Lower lobe of right lung (tissue), 2 donors: ENCODE data around the gene TSKS. TPM values are rescaled to one million over a fixed set of nuclear protein-coding genes. Genes with fewer than 3 reads are reported as not detected.
A peak's percentile ranks its signal among the peaks of the same experiment; 100 is the strongest.

ENCODE experiments used
- ATAC-seq, 2 donors: fragments of 200-7000 bp; cut with Tn5 transposase; one replicate each; pipeline ENCODE4 v1.9.1; 2020 to 2022; ENCODE audit warnings: mild to moderate bottlenecking in 2 of 2, moderate library complexity in 2 of 2
- DNase-seq: peaks from one replicate; pipeline ENCODE4 v3.0.0-alpha.2; 2020
- H3K27ac ChIP-seq: fragments of 200-600 bp; one replicate; pipeline ENCODE4 v1.8.0; 2022
- H3K27me3 ChIP-seq: fragments of 200-600 bp; one replicate; pipeline ENCODE4 v1.8.0; 2022; ENCODE audit warnings: low read depth
- H3K36me3 ChIP-seq: fragments of 200-600 bp; one replicate; pipeline ENCODE4 v1.8.0; 2022; ENCODE audit warnings: mild to moderate bottlenecking
- H3K4me1 ChIP-seq: fragments of 200-600 bp; one replicate; pipeline ENCODE4 v1.8.0; 2022
- H3K4me3 ChIP-seq: fragments of 200-600 bp; one replicate; pipeline ENCODE4 v1.8.0; 2022; ENCODE audit warnings: mild to moderate bottlenecking
- H3K9me3 ChIP-seq: fragments of 200-600 bp; one replicate; pipeline ENCODE4 v1.8.0; 2022
- intact Hi-C: fragments of 100-400 bp; cut with DNase I; formaldehyde crosslinking; loops from one replicate; pipeline ENCODE4 v1.11.0; 2022
- total RNA-seq: library from RNA; stranded (reverse); fragmentation: NEBNext Ultra II Directional; extraction: Animal tissue kit (Norgen Biotek cat#: 25700); gene quantifications from one replicate; pipeline ENCODE4 v1.2.1, GENCODE V29; 2021
- TF ChIP-seq, protein P1 (sequence below): fragments of 200-600 bp; IDR thresholded peaks from one replicate; pipeline ENCODE4 v1.8.0; 2022; ENCODE audit warnings: antibody characterized with exemption, mild to moderate bottlenecking
- donor health status: DM: no; HTN: yes; CAD: no; lungs with severe emphysema.

The TSKS gene
- total RNA-seq, 1 donor from 2014 or later, result 1.2 TPM

DNA sequence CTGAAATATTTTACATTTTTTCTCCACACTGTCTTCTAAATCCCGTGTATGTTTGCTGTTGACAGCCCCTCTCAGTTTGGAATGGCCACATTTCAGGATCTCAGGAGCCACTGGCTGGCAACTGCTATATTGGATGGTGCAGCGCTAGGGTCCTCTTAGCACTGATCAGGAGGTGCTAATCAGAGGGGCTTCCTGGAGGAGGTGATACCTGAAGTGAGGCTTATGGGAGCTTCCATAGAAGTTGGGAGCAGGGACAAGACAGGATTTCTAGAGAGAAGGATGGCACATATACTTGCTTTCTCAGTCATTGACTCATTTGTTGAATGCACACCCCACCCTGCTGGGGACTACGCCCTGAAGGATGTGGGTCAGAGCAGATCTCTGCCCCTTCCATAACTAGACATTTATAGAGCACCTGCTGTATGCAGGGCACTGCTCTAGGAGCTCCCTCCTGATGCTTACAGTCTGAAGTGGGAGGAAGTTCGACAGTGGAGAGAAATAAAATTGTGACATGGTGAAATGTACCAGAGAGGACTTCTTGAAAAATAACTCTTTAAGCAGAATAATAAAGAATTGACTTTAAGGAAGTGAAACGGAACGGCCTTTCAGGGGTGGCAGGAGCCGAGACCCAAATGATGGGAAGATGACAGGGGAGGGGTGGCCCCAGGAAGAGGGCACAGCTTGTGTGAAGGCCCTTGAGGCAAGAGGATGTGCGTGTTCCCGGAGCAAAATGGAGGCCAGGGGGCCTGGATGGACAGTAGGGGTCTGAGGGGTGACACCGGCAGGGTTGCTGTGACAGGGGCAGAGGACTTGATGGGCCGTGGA is 16.8 kb upstream of the TSKS start:
- Histone ChIP-seq H3K9me3 (no peaks in the 10 kb centered on the region), H3K4me1 (peaks cover 13% of the 10 kb centered on the region), H3K36me3 (peaks cover 36% of the 10 kb centered on the region), H3K4me3 (no peak overlapping the region), H3K27me3 (no peaks in the 10 kb centered on the region), H3K27ac (peak overlapping the region; percentile 36)
- peak; percentile 31 to 60 for ATAC-seq
- DNase-seq, result no peak
- TF ChIP-seq, protein P1, sequence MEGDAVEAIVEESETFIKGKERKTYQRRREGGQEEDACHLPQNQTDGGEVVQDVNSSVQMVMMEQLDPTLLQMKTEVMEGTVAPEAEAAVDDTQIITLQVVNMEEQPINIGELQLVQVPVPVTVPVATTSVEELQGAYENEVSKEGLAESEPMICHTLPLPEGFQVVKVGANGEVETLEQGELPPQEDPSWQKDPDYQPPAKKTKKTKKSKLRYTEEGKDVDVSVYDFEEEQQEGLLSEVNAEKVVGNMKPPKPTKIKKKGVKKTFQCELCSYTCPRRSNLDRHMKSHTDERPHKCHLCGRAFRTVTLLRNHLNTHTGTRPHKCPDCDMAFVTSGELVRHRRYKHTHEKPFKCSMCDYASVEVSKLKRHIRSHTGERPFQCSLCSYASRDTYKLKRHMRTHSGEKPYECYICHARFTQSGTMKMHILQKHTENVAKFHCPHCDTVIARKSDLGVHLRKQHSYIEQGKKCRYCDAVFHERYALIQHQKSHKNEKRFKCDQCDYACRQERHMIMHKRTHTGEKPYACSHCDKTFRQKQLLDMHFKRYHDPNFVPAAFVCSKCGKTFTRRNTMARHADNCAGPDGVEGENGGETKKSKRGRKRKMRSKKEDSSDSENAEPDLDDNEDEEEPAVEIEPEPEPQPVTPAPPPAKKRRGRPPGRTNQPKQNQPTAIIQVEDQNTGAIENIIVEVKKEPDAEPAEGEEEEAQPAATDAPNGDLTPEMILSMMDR, result no peak
- intact Hi-C loops, result no loop called here

DNA sequence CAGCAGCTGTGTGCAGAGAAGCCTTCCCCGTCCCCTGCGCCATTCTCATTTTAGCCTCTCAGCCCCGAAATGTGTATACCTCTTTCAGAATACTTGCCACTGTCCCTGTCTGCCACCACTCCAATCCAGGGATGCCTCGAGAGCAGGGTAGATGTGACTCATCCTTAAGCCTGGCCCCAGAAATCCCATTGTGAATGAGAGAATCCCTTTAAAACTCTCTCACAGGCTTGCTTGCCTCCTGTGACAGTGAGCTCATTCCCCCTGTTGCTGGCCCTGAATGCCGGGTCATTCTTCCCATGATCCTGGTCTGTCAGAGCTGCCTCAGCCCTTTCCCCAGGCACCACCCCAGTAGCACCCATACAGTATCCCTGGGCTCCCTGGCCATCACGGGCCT is 13.3 kb upstream of the TSKS start:
- H3K4me1 ChIP-seq, result peaks cover 13% of the 10 kb centered on the region
- DNase-seq (no peak), ATAC-seq (no peak)
- intact Hi-C loops, result no loop called here
- H3K4me3 ChIP-seq, result no peak overlapping the region
- no peak overlapping the region for H3K27ac ChIP-seq
- peaks cover 14% of the 10 kb centered on the region for H3K36me3 ChIP-seq
- TF ChIP-seq, protein P1, result no peak
- H3K27me3 ChIP-seq, result no peaks in the 10 kb centered on the region
- no peaks in the 10 kb centered on the region for H3K9me3 ChIP-seq

DNA sequence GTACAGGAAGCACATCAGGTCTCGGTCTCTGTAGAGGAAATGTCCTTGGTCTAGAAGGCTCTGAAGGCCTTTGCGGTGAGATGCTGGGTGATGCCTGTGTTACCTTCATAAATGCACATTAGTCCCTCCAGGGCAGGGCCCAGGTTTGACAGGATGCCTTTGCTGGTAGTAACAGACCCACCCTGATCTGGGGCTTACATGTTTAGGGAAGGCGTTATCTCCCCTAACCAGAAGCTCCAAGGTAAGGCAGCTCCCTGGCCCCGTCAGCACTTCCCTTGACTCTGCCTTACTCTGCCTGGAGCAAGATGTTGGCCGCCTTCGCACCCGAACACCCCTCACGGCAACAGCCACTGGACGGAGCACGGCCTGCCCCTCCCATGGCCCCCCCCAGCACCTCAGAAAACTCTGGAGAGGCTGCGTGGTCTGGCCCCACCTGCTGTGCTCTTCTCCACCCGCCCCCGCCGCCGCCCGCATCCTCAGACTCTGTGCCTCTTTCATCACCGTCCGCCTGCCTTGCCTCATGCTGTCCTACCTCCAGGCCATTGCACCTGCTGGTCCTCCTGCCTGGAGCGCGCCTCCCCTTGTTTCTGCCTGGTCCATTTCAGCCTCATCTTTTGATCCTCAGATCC is 12.8 kb upstream of the TSKS start:
- no peak for ATAC-seq
- no peaks in the 10 kb centered on the region for H3K9me3 ChIP-seq
- intact Hi-C loops, result no loop called here
- no peak for DNase-seq
- TF ChIP-seq, protein P1, result no peak
- H3K4me1 ChIP-seq, result peaks cover 8% of the 10 kb centered on the region
- peaks cover 16% of the 10 kb centered on the region for H3K36me3 ChIP-seq
- H3K27me3 ChIP-seq, result no peaks in the 10 kb centered on the region
- no peak overlapping the region for H3K4me3 ChIP-seq
- no peak overlapping the region for H3K27ac ChIP-seq

DNA sequence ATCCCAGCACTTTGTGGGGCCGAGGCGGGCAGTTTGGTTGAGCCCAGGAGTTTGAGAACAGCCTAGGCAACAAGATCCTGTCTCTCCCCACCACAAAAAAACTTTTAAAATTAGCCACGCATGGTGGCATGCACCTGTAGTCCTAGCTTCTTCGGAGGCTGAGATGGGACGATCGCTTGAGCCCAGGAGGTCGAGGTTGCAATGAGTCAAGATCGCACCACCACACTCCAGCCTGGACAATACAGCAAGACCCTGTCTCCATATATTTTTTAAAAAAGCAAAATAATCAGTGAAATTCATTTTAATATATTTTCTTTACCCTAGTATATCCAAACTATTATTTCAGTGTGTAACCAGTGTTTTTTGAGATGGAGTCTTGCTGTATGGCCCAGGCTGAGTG is 11.9 kb upstream of the TSKS start:
- ATAC-seq (no peak), DNase-seq (no peak)
- H3K36me3 ChIP-seq, result peaks cover 21% of the 10 kb centered on the region
- no peak overlapping the region for H3K4me3 ChIP-seq
- intact Hi-C loops, result no loop called here
- no peaks in the 10 kb centered on the region for H3K9me3 ChIP-seq
- H3K27me3 ChIP-seq, result no peaks in the 10 kb centered on the region
- H3K27ac ChIP-seq, result no peak overlapping the region
- TF ChIP-seq, protein P1, result no peak
- H3K4me1 ChIP-seq, result no peaks in the 10 kb centered on the region

DNA sequence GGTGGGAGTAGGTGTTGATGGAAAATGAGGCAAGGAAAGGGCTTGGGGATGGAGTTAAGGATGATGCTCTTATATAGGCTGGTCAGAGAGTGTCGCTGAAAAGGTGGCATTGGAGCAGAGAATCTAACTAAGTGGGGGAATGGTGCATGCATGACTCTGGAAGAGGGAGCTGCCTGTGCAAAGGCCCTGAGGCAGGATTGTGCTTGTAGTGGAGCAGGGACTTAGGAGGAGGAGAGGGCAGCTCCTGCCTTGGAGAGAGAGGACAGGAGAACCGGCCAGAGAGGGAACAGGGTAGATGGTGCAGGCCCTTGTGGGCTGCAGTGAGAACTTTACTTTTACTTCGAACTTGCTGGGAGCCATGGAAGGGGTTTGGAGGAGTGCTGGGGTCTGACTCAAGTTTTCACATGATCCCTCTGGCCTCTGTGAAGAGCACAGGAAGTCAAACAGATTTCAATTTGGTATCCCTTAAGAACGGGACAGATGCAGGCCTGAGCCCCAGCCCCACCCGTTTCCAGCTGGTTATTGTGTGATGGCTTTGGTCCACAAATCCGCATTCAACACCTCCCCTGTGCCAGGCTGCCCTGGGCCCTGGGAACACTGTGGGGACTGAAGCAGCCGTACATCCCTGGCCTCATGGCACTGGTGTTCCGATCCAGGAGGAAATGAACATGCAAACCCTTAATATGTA is 10.7 kb upstream of the TSKS start:
- intact Hi-C loops, result no loop called here
- H3K36me3 ChIP-seq, result peaks cover 28% of the 10 kb centered on the region
- H3K4me1 ChIP-seq, result peaks cover 2% of the 10 kb centered on the region
- no peak for ATAC-seq
- TF ChIP-seq, protein P1, result no peak
- H3K9me3 ChIP-seq, result no peaks in the 10 kb centered on the region
- H3K27ac ChIP-seq, result no peak overlapping the region
- DNase-seq, result no peak
- H3K27me3 ChIP-seq, result no peaks in the 10 kb centered on the region
- no peak overlapping the region for H3K4me3 ChIP-seq
